A549 (cell line): Measurements from ENCODE around the gene FHL1. TPM values are rescaled to one million over a fixed set of nuclear protein-coding genes. Genes with fewer than 3 reads are reported as not detected.
A peak's percentile ranks its signal among the peaks of the same experiment; 100 is the strongest.

Experiments used
- ATAC-seq, 2 experiments: fragments of 200-7000 bp in 1 of 2; fragments of >200 bp in 1 of 2; cut with Nextera tagmentation in 1 of 2; cut with Tn5 transposase in 1 of 2; 3 replicates each; pipeline versions ENCODE4 v1.8.0 to v1.9.1; 2018 to 2020; ENCODE audit warnings: mild to moderate bottlenecking in 1 of 2, moderate library complexity in 1 of 2
- CTCF ChIA-PET: fragments of 300-600 bp; sonication (Branson Sonifier 250); formaldehyde crosslinking; extraction: SDS; loops from one replicate; lab custom pipeline; 2021; ENCODE audit warnings: antibody characterized with exemption, inconsistent platforms; lab: Yijun Ruan, JAX
- POLR2A ChIA-PET: fragments of 350-600 bp; formaldehyde crosslinking; extraction: SDS; loops from one replicate; lab custom pipeline; 2021; ENCODE audit warnings: antibody characterized with exemption, inconsistent platforms; lab: Yijun Ruan, JAX
- DNase-seq, 2 experiments: peaks; one replicate each; pipeline versions ENCODE4 v3.0.0 to v3.0.0-alpha.2; 2011 to 2016; ENCODE audit warnings: low read depth in 1 of 2, low spot score in 1 of 2
- FAIRE-seq: peaks from 2 replicates; lab custom pipeline; 2011; peaks lifted over from hg19 to GRCh38; lab: Jason Lieb, UNC
- H3K27ac ChIP-seq, 2 experiments: fragments of >200 bp; sonication (Bioruptor Twin); formaldehyde crosslinking; 3 replicates each; pipeline ENCODE4 v1.5.1; 2016 to 2017
- H3K4me1 ChIP-seq: fragments of >200 bp; sonication (Bioruptor Twin); formaldehyde crosslinking; 3 replicates; pipeline ENCODE4 v1.6.1; 2016
- H3K4me2 ChIP-seq: fragments of >200 bp; sonication (Bioruptor Twin); formaldehyde crosslinking; 3 replicates; pipeline ENCODE4 v1.6.1; 2016
- H3K4me3 ChIP-seq: fragments of >200 bp; sonication (Bioruptor Twin); formaldehyde crosslinking; 3 replicates; pipeline ENCODE4 v1.5.1; 2016
- H3K9me3 ChIP-seq: fragments of >200 bp; sonication (Bioruptor Twin); formaldehyde crosslinking; 3 replicates; pipeline ENCODE4 v1.6.1; 2016
- ATOH8 ChIP-seq: fragments of 250-450 bp; sonication (Bioruptor Pico); IDR thresholded peaks from 2 replicates; pipeline ENCODE4 v1.5.0; 2020; ENCODE audit warnings: low read depth, mild to moderate bottlenecking, moderate library complexity
- BHLHE40 ChIP-seq: IDR thresholded peaks from 2 replicates; pipeline ENCODE4 v1.6.1; 2012; ENCODE audit warnings: low read depth, low read length, inconsistent platforms
- CBX8 ChIP-seq: fragments of 200-600 bp; sonication (generic); IDR thresholded peaks from 2 replicates; pipeline ENCODE4 v1.6.1; 2016
- CEBPB ChIP-seq, 2 experiments: fragments of >200 bp in 1 of 2; sonication (Bioruptor Twin) in 1 of 2; formaldehyde crosslinking in 1 of 2; IDR thresholded peaks; 2 replicates each; pipeline ENCODE4 v1.6.1; 2012 to 2016
- CHD2 ChIP-seq: fragments of 150-350 bp; IDR thresholded peaks from 2 replicates; pipeline ENCODE4 v1.6.1; 2014; ENCODE audit warnings: low read length; ENCODE audit not compliant: partially characterized antibody
- CTCF ChIP-seq: fragments of >200 bp; sonication (Bioruptor Twin); formaldehyde crosslinking; IDR thresholded peaks from 3 replicates; pipeline ENCODE4 v1.5.1; 2016
- ELK1 ChIP-seq: fragments of 150-350 bp; IDR thresholded peaks from 2 replicates; pipeline ENCODE4 v1.6.1; 2014; ENCODE audit warnings: low read depth, mild to moderate bottlenecking, low read length
- EP300 ChIP-seq, 2 experiments: fragments of >200 bp; sonication (Bioruptor Twin); formaldehyde crosslinking; IDR thresholded peaks; 2 replicates in 1 of 2; 3 replicates in 1 of 2; pipeline ENCODE4 v1.6.1; 2016 to 2017
- ESRRA ChIP-seq: fragments of 150-350 bp; IDR thresholded peaks from 2 replicates; pipeline ENCODE4 v1.6.1; 2014; ENCODE audit warnings: mild to moderate bottlenecking, low read length, borderline replicate concordance
- FOSL2 ChIP-seq, 2 experiments: fragments of 450-650 bp in 1 of 2; fragments of >200 bp in 1 of 2; sonication (Bioruptor Twin) in 1 of 2; formaldehyde crosslinking; IDR thresholded peaks; 2 replicates each; pipeline versions ENCODE4 v1.5.0 to v1.6.1; 2016 to 2020; ENCODE audit warnings: mild to moderate bottlenecking in 1 of 2, moderate library complexity in 1 of 2
- FOXS1 ChIP-seq: fragments of 250-450 bp; sonication (Bioruptor Pico); IDR thresholded peaks from 2 replicates; pipeline ENCODE4 v1.5.0; 2020; ENCODE audit warnings: mild to moderate bottlenecking, moderate library complexity
- HMGXB4 ChIP-seq: fragments of 250-450 bp; sonication (Bioruptor Pico); IDR thresholded peaks from 2 replicates; pipeline ENCODE4 v1.5.0; 2021; ENCODE audit warnings: mild to moderate bottlenecking, moderate library complexity, borderline replicate concordance
- JUN ChIP-seq, 2 experiments: fragments of >200 bp; sonication (Bioruptor Twin); formaldehyde crosslinking; IDR thresholded peaks; 2 replicates in 1 of 2; 3 replicates in 1 of 2; pipeline ENCODE4 v1.6.1; 2016 to 2017
- KDM5A ChIP-seq: fragments of 200-600 bp; sonication (generic); IDR thresholded peaks from 2 replicates; pipeline ENCODE4 v1.6.1; 2016; ENCODE audit warnings: antibody characterized with exemption, mild to moderate bottlenecking
- MAFK ChIP-seq: fragments of 450-650 bp; IDR thresholded peaks from 2 replicates; pipeline ENCODE4 v1.6.1; 2014; ENCODE audit not compliant: partially characterized antibody
- MYC ChIP-seq: IDR thresholded peaks from 2 replicates; pipeline ENCODE4 v1.6.1; 2012; ENCODE audit warnings: mild to moderate bottlenecking, inconsistent platforms, low read length, improper control_type of control experiment, borderline replicate concordance
- POLR2A ChIP-seq: IDR thresholded peaks from 2 replicates; pipeline ENCODE4 v1.6.1; 2012; ENCODE audit warnings: mild to moderate bottlenecking, low read length
- RAD21 ChIP-seq, 2 experiments: fragments of >200 bp in 1 of 2; sonication (Bioruptor Twin) in 1 of 2; formaldehyde crosslinking in 1 of 2; IDR thresholded peaks in 1 of 2; conservative IDR thresholded peaks in 1 of 2; 2 replicates in 1 of 2; 3 replicates in 1 of 2; pipeline ENCODE4 v1.6.1; 2012 to 2018; ENCODE audit warnings: inconsistent platforms in 1 of 2
- RFX5 ChIP-seq: fragments of 450-650 bp; IDR thresholded peaks from 2 replicates; pipeline ENCODE4 v1.7.1; 2014; ENCODE audit warnings: antibody characterized with exemption, mild to moderate bottlenecking, moderate library complexity
- SREBF2 ChIP-seq: fragments of 450-650 bp; IDR thresholded peaks from 2 replicates; pipeline ENCODE4 v1.6.1; 2014; ENCODE audit warnings: mild to moderate bottlenecking, moderate library complexity
- ZC3H11A ChIP-seq: fragments of 450-650 bp; IDR thresholded peaks from 2 replicates; pipeline ENCODE4 v1.6.1; 2014; ENCODE audit warnings: antibody characterized with exemption, mild to moderate bottlenecking
- ZFP36 ChIP-seq: fragments of 450-650 bp; IDR thresholded peaks from 2 replicates; pipeline ENCODE4 v1.6.1; 2014; ENCODE audit warnings: borderline replicate concordance; ENCODE audit not compliant: partially characterized antibody
- ZSCAN20 ChIP-seq: fragments of 250-450 bp; sonication (Bioruptor Pico); IDR thresholded peaks from 2 replicates; pipeline ENCODE4 v1.8.0; 2022; ENCODE audit warnings: mild to moderate bottlenecking, moderate library complexity
- WGBS: methylation state at CpG from one replicate; pipeline ENCODE4 v1.1.6; 2017; ENCODE audit errors: missing lambda C conversion rate; 5-methylcytosine and 5-hydroxymethylcytosine counted together
- polyA plus RNA-seq, 4 experiments: library from polyadenylated mRNA; depleted of rRNA in 3 of 4; stranded (reverse); fragments of >200 nt; fragmentation: RNase III in 1 of 4; extraction: RNeasy Plus Mini Kit Qiagen cat#74134 plus additional on column Dnase treatment in 1 of 4; gene quantifications; 2 replicates in 3 of 4; 3 replicates in 1 of 4; pipeline ENCODE4 v1.2.3, GENCODE V29; 2011 to 2017

FHL1 gene
- polyA plus RNA-seq, 2 of the 4 experiments (the other 2 are of a cell fraction), result 31.6 to 32.2 TPM

GRCh38 chrX:136221851-136222513 lies 74.6 kb downstream of the FHL1 start:
- WGBS, result 97% methylated on average over 3 of the region's 3 CpGs
- CTCF ChIA-PET, result interaction anchor here (0.6 to 1.7 kb wide), 4 partner anchors 13 to 473 kb away, joined by 3 to 5 read pairs (median 3); no protein-coding TSS in a partner anchor

GRCh38 chrX:136227074-136227473 lies 79.7 kb downstream of the FHL1 start:
- Histone ChIP-seq H3K4me3 (no peak overlapping the region), H3K4me1 (no peaks in the 10 kb centered on the region), H3K27ac (no peak overlapping the region), H3K9me3 (no peaks in the 10 kb centered on the region), H3K4me2 (no peak overlapping the region)
- DNase-seq (no peak), FAIRE-seq (no peak), ATAC-seq (no peak)
- TF ChIP-seq MAFK (peak; percentile 80), SREBF2 (no peak)
- ChIA-PET CTCF (interaction anchor here (2.8 kb wide), 1 partner anchor 18 kb away, joined by 7 read pairs; no protein-coding TSS in a partner anchor), POLR2A (no interaction called here)

More at GRCh38 chrX:136221851-136222513, 74.6 kb downstream of the FHL1 start:
- Histone ChIP-seq H3K4me2 (no peak overlapping the region), H3K4me1 (peaks cover 8% of the 10 kb centered on the region; the same call in 2 of the 3 replicates), H3K9me3 (no peaks in the 10 kb centered on the region), H3K27ac (no peak overlapping the region), H3K4me3 (no peak overlapping the region)
- POLR2A ChIA-PET, result no interaction called here
- TF ChIP-seq FOSL2 (IDR thresholded peaks at IDR 0.05) (no peak), FOSL2 (CRISPR knock-in tag; IDR thresholded peaks at IDR 0.05) (no peak), RAD21 (conservative IDR thresholded peaks at IDR 0.05 in 1 of 2, IDR thresholded peaks at IDR 0.05 in 1 of 2) (no peak), ELK1 (no peak), KDM5A (no peak), MYC (no peak)
- ATAC-seq (no peak), FAIRE-seq (no peak), DNase-seq (no peak)

GRCh38 chrX:136227948-136228838 lies 80.9 kb downstream of the FHL1 start:
- H3K4me3 ChIP-seq, result no peak overlapping the region
- TF ChIP-seq KDM5A (no peak), EP300 (IDR thresholded peaks at IDR 0.05) (no peak), CBX8 (no peak), JUN (IDR thresholded peaks at IDR 0.05) (no peak), FOXS1 (CRISPR knock-in tag) (no peak), RAD21 (conservative IDR thresholded peaks at IDR 0.05 in 1 of 2, IDR thresholded peaks at IDR 0.05 in 1 of 2) (no peak), ATOH8 (CRISPR knock-in tag) (no peak), CTCF (no peak), ZSCAN20 (CRISPR knock-in tag) (no peak), CHD2 (no peak), ZFP36 (no peak), MYC (no peak), BHLHE40 (no peak), HMGXB4 (CRISPR knock-in tag) (no peak), CEBPB (IDR thresholded peaks at IDR 0.05) (no peak), POLR2A (no peak), ZC3H11A (no peak), RFX5 (no peak), SREBF2 (no peak), ESRRA (no peak)
- H3K9me3 ChIP-seq, result no peaks in the 10 kb centered on the region
- no peak overlapping the region for H3K4me2 ChIP-seq
- no peaks in the 10 kb centered on the region for H3K4me1 ChIP-seq
- no peak for ATAC-seq
- ChIA-PET CTCF (interaction anchor here (2.8 kb wide), 1 partner anchor 19 kb away, joined by 7 read pairs; no protein-coding TSS in a partner anchor), POLR2A (no interaction called here)
- 90% methylated on average over 8 of the region's 8 CpGs for WGBS
- FAIRE-seq, result no peak
- no peak for DNase-seq
- H3K27ac ChIP-seq, result no peak overlapping the region
